ENCODE measurements around the gene MEAK7. TPM values are rescaled to one million over a fixed set of nuclear protein-coding genes. Genes with fewer than 3 reads are reported as not detected.

The MEAK7 gene
- total and polyA plus RNA-seq, 7 donors, result 4.2 to 13.7 (median 11.8) TPM

GRCh38 chr16:84478172-84478947, 26.1 kb downstream of the MEAK7 start:
- no peak for DNase-seq

GRCh38 chr16:84477661-84478060, 26.8 kb downstream of the MEAK7 start:
- Histone ChIP-seq H3K4me3 (no peak overlapping the region), H3K27ac (peak overlapping the region in 1 of 4 donors; percentile 11), H3K27me3 (no peaks in the 10 kb centered on the region), H3K9me3 (no peaks in the 10 kb centered on the region), H3K36me3 (peaks cover 0 to 28% (median 12%) of the 10 kb centered on the region in 4 donors), H3K4me1 (peaks cover 0 to 11% (median 5%) of the 10 kb centered on the region in 4 donors)
- intact Hi-C loops (cut with DNase I), result no loop called here
- TF ChIP-seq POLR2A (IDR thresholded peaks at IDR 0.05), result no peak
- no peak for TF ChIP-seq POLR2AphosphoS5 (IDR thresholded peaks at IDR 0.05)
- TF ChIP-seq EP300 (IDR thresholded peaks at IDR 0.05), result no peak
- no peak for TF ChIP-seq CTCF (IDR thresholded peaks at IDR 0.05)
- WGBS, 2 donors, result 75 to 88% methylated on average over 7 of the region's 7 CpGs
- no peak for DNase-seq

More at GRCh38 chr16:84478172-84478947, 26.1 kb downstream of the MEAK7 start:
- no peak for TF ChIP-seq CTCF (IDR thresholded peaks at IDR 0.05)
- TF ChIP-seq EP300 (IDR thresholded peaks at IDR 0.05), result no peak
- TF ChIP-seq POLR2A (IDR thresholded peaks at IDR 0.05), result no peak
- TF ChIP-seq POLR2AphosphoS5 (IDR thresholded peaks at IDR 0.05), result no peak
- H3K9me3 ChIP-seq, result no peaks in the 10 kb centered on the region
- 90 to 93% methylated on average over 13 of the region's 13 CpGs for WGBS, 2 donors
- no peak overlapping the region for H3K4me3 ChIP-seq
- H3K27me3 ChIP-seq, result no peaks in the 10 kb centered on the region
- peaks cover 0 to 11% (median 5%) of the 10 kb centered on the region in 4 donors for H3K4me1 ChIP-seq
- H3K27ac ChIP-seq, result peak overlapping the region in 2 of 4 donors; percentile 16 to 35
- intact Hi-C loops (cut with DNase I), result no loop called here
- peaks cover 0 to 35% (median 14%) of the 10 kb centered on the region in 4 donors for H3K36me3 ChIP-seq

- WGBS, 2 donors, result 94 to 95% methylated on average over 8 of the region's 8 CpGs
Measured at GRCh38 chr16:84476401-84476800, 28.1 kb downstream of the MEAK7 start.

GRCh38 chr16:84475643-84476240, 28.7 kb downstream of the MEAK7 start:
- peaks cover 0 to 11% (median 5%) of the 10 kb centered on the region in 4 donors for H3K4me1 ChIP-seq
- 91 to 93% methylated on average over 8 of the region's 8 CpGs for WGBS, 2 donors
- no peaks in the 10 kb centered on the region for H3K9me3 ChIP-seq
- H3K4me3 ChIP-seq, result no peak overlapping the region
- TF ChIP-seq CTCF (IDR thresholded peaks at IDR 0.05) (no peak), POLR2AphosphoS5 (IDR thresholded peaks at IDR 0.05) (no peak), EP300 (IDR thresholded peaks at IDR 0.05) (no peak), POLR2A (IDR thresholded peaks at IDR 0.05) (no peak)
- H3K27ac ChIP-seq, result no peak overlapping the region
- intact Hi-C loops (cut with DNase I), result no loop called here
- H3K36me3 ChIP-seq, result peaks cover 0 to 14% (median 3%) of the 10 kb centered on the region in 4 donors
- DNase-seq, result no peak
- H3K27me3 ChIP-seq, result no peaks in the 10 kb centered on the region

More at GRCh38 chr16:84476401-84476800, 28.1 kb downstream of the MEAK7 start:
- intact Hi-C loops (cut with DNase I), result no loop called here
- no peaks in the 10 kb centered on the region for H3K9me3 ChIP-seq
- peaks cover 0 to 11% (median 5%) of the 10 kb centered on the region in 4 donors for H3K4me1 ChIP-seq
- peaks cover 0 to 21% (median 6%) of the 10 kb centered on the region in 4 donors for H3K36me3 ChIP-seq
- DNase-seq, result no peak
- no peaks in the 10 kb centered on the region for H3K27me3 ChIP-seq
- H3K4me3 ChIP-seq, result no peak overlapping the region
- H3K27ac ChIP-seq, result no peak overlapping the region
- TF ChIP-seq POLR2A (IDR thresholded peaks at IDR 0.05) (no peak), EP300 (IDR thresholded peaks at IDR 0.05) (no peak), CTCF (IDR thresholded peaks at IDR 0.05) (no peak), POLR2AphosphoS5 (IDR thresholded peaks at IDR 0.05) (no peak)

Data from sigmoid colon (tissue), 7 donors.